Kidney (tissue), 14 donors: Measurements from ENCODE around the gene CDYL. TPM values are rescaled to one million over a fixed set of nuclear protein-coding genes. Genes with fewer than 3 reads are reported as not detected.

Experiments
- DNase-seq, 5 donors: peaks; one replicate each; pipeline ENCODE4 v3.0.0-alpha.2; 2013 to 2020
- FAIRE-seq: peaks from 2 replicates; lab custom pipeline; 2012; peaks lifted over from hg19 to GRCh38; lab: Jason Lieb, UNC
- H3K27ac ChIP-seq, 2 donors: one replicate each; pipeline ENCODE4 v1.7.0; 2013; ENCODE audit warnings: low read depth in 2 of 2, low read length in 2 of 2, inconsistent platforms in 1 of 2
- H3K27me3 ChIP-seq: one replicate; pipeline ENCODE4 v1.7.1; 2013; ENCODE audit warnings: low read length, inconsistent platforms; ENCODE audit not compliant: control insufficient read depth, insufficient read depth
- H3K36me3 ChIP-seq, 3 donors: one replicate each; pipeline versions ENCODE4 v1.7.0 to v1.7.1; 2013; ENCODE audit warnings: low read length in 3 of 3, control low read depth in 1 of 3, inconsistent platforms in 1 of 3; ENCODE audit not compliant: insufficient read depth in 3 of 3, control insufficient read depth in 2 of 3
- H3K4me1 ChIP-seq, 3 donors: one replicate each; pipeline versions ENCODE4 v1.7.0 to v1.7.1; 2013; ENCODE audit warnings: low read length in 3 of 3, inconsistent platforms in 1 of 3, low read depth in 1 of 3; ENCODE audit not compliant: control insufficient read depth in 2 of 3, insufficient read depth in 2 of 3
- H3K4me3 ChIP-seq, 3 donors: one replicate each; pipeline versions ENCODE4 v1.7.0 to v1.8.1; 2013; ENCODE audit warnings: low read length in 3 of 3, control low read depth in 1 of 3, inconsistent platforms in 1 of 3
- H3K9ac ChIP-seq, 3 donors: one replicate each; pipeline versions ENCODE4 v1.7.0 to v1.7.1; 2013; ENCODE audit warnings: low read length in 3 of 3, control low read depth in 1 of 3, inconsistent platforms in 1 of 3
- H3K9me3 ChIP-seq, 3 donors: one replicate each; pipeline versions ENCODE4 v1.7.0 to v1.7.1; 2013; ENCODE audit warnings: low read length in 3 of 3, control low read depth in 1 of 3, inconsistent platforms in 1 of 3; ENCODE audit not compliant: control insufficient read depth in 2 of 3, insufficient read depth in 1 of 3
- CTCF ChIP-seq: IDR thresholded peaks from 3 replicates; pipeline ENCODE4 v1.5.1; 2012; ENCODE audit warnings: mild to moderate bottlenecking, moderate library complexity, borderline replicate concordance; ENCODE audit not compliant: insufficient read depth; ENCODE audit errors: extremely low read depth
- intact Hi-C: fragments of 100-400 bp; cut with DNase I; formaldehyde crosslinking; loops from one replicate; pipeline ENCODE4 v1.11.1; 2022
- polyA plus RNA-seq: library from polyadenylated mRNA; stranded (reverse); fragments of 350-450 nt; fragmentation: Illumina TruSeq; extraction: RNeasy Lipid Tissue Mini Kit (QIAGEN cat#74804); gene quantifications from one replicate; pipeline ENCODE4 v1.2.3, GENCODE V29; 2014; ENCODE audit warnings: low read depth, low replicate concordance; ENCODE audit not compliant: insufficient read depth
- total RNA-seq: library from RNA; stranded (reverse); fragmentation: NEBNext Ultra II Directional; extraction: Animal tissue kit (Norgen Biotek cat#: 25700); gene quantifications from one replicate; pipeline ENCODE4 v1.2.1, GENCODE V29; 2021
- donor health status: control.
- donor health status: control.
- donor health status: control.
- donor health status: control.
- donor health status: control.
- donor health status: DM: yes; HTN: yes; CAD: no.
- donor health status: Normal renal cell carcinoma (clear cell type).

CDYL gene
- total and polyA plus RNA-seq, 2 donors from 2014 or later = 7.4 to 46.8 TPM

DNA sequence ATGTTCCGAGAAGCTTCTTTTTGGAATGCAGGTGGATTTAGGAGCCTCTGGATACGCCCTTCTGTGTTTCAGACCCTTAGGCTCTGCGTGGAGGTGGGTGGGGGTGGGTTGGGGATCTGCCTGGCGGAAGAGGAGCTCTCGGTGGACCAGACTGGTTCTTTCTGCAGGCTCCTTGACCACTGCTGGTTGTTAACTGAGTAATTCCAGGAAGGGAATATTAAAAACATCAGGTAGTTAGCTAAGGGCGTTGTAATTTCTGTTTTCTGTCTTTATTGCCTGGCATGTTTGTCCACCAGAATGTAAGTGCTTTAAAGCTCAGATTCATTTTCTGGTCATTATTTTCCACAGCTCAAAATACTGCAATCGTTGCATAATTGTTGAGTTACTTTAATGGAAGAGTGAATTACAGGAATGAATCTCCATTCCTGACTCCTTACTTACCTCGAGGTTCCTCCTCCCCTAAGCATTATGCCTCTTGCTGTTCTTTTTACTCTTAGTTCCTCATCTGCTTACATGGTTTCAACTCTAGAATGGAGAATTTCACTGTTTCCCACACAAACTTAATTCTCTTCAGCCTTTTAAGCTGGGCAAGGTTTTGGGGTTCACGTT, 5.9 kb downstream of the CDYL start:
- Histone ChIP-seq H3K4me1 (peaks cover 0 to 13% (median 8%) of the 10 kb centered on the region in 3 donors), H3K27me3 (no peaks in the 10 kb centered on the region), H3K27ac (no peak overlapping the region), H3K9ac (no peak overlapping the region), H3K4me3 (no peak overlapping the region), H3K36me3 (no peaks in the 10 kb centered on the region), H3K9me3 (peaks cover 0 to 4% (median 0%) of the 10 kb centered on the region in 3 donors)
- DNase-seq (peak in 1 of 5 donors; percentile 25), FAIRE-seq (no peak)
- intact Hi-C loops = no loop called here
- TF ChIP-seq CTCF = no peak

DNA sequence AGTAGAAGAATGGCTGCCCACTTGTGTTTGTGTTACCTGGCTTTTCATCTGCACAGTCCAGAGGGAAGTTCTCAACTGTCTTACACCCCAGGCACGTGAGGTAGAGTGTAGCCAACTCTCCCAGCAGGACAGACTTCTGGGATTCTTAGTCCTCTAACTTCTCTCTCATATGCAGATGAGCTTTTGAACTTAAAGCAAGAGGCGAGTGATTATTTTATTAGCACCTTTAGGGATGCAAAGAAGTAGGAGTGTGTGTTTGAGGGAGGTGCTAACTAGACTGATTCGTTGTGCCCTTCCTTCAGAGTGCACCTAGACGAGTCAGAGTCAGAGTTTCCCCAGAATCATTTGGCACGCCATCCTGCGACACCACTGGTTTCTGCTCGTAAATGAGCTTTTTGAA, 10.8 kb downstream of the CDYL start:
- H3K9ac ChIP-seq = no peak overlapping the region
- intact Hi-C loops = no loop called here
- H3K27me3 ChIP-seq = no peaks in the 10 kb centered on the region
- TF ChIP-seq CTCF = no peak
- H3K4me1 ChIP-seq = peaks cover 0 to 15% (median 7%) of the 10 kb centered on the region in 3 donors
- DNase-seq = no peak
- H3K4me3 ChIP-seq = no peak overlapping the region
- no peaks in the 10 kb centered on the region for H3K36me3 ChIP-seq
- H3K27ac ChIP-seq = no peak overlapping the region
- FAIRE-seq = no peak
- peaks cover 0 to 4% (median 0%) of the 10 kb centered on the region in 3 donors for H3K9me3 ChIP-seq

DNA sequence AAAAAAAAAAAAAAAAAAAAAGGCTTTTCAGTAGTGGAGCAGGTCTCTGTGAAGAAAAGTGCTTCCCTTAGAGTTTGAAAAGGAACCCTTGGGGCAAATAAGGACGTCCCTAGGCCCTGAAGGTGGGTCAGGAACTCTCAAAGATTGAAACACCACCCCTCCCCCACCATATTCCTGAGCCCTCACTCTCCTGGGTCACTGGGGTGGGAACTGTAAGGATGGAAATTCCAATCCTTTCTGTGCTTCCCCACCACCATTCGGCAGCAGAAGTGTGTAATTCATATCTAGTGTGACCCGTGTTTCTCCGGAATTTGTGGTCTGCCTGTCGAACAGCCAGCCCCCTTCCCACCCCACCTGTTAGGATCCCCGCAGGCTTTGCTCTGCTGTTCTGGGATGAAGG, 12.3 kb downstream of the CDYL start:
- FAIRE-seq (no peak), DNase-seq (no peak)
- H3K27me3 ChIP-seq = no peaks in the 10 kb centered on the region
- no peak for TF ChIP-seq CTCF
- H3K36me3 ChIP-seq = no peaks in the 10 kb centered on the region
- no peak overlapping the region for H3K9ac ChIP-seq
- peaks cover 0 to 7% (median 7%) of the 10 kb centered on the region in 3 donors for H3K4me1 ChIP-seq
- intact Hi-C loops = no loop called here
- peaks cover 0 to 4% (median 0%) of the 10 kb centered on the region in 3 donors for H3K9me3 ChIP-seq
- H3K4me3 ChIP-seq = no peak overlapping the region
- no peak overlapping the region for H3K27ac ChIP-seq
